Activated CD8-positive, alpha-beta memory T cell treated with anti-CD3 and anti-CD28 coated beads, Interleukin-2, amount 50 U/mL, for 24 hours (primary cell): ENCODE data around the gene TAF11L11.
"Not testable (repeated sequence)": the region's sequence is repeated elsewhere in the genome, so short reads cannot be mapped to it uniquely, and the experiment has no call there.

ENCODE experiments used
- DNase-seq: peaks from one replicate; pipeline ENCODE4 v3.0.0-alpha.2; 2020; ENCODE audit errors: extremely low read depth

The TAF11L11 gene

GRCh38 chr5:17603880-17604279, at the start of gene TAF11L11:
Gene TAF11L11, plus strand, starts transcription at chr5:17604183.
- not testable (repeated sequence) for DNase-seq

GRCh38 chr5:17585658-17586057, 18.3 kb upstream of the TAF11L11 start, which contains the start of gene TAF11L7:
Gene TAF11L7, minus strand, starts transcription at chr5:17585758.
- not testable (repeated sequence) for DNase-seq

GRCh38 chr5:17590860-17591259, 13.1 kb upstream of the TAF11L11 start, which contains the start of gene TAF11L8:
Gene TAF11L8, minus strand, starts transcription at chr5:17590960.
- DNase-seq, result not testable (repeated sequence)

- DNase-seq, result not testable (repeated sequence)
Measured at GRCh38 chr5:17594255-17594654, 9.7 kb upstream of the TAF11L11 start, which contains the start of gene TAF11L9. Gene TAF11L9, minus strand, starts transcription at chr5:17594394.

- not testable (repeated sequence) for DNase-seq
Measured at GRCh38 chr5:17597728-17598127, 6.3 kb upstream of the TAF11L11 start, which contains the start of gene TAF11L10. Gene TAF11L10, minus strand, starts transcription at chr5:17597828.

GRCh38 chr5:17604951-17605350, 968 bp downstream of the TAF11L11 start:
- no peak for DNase-seq

GRCh38 chr5:17607461-17607860, 3.5 kb downstream of the TAF11L11 start:
- DNase-seq, result not testable (repeated sequence)

- DNase-seq, result not testable (repeated sequence)
Measured at GRCh38 chr5:17610092-17610491, 6.1 kb downstream of the TAF11L11 start, which contains the start of gene TAF11L12. Gene TAF11L12, plus strand, starts transcription at chr5:17610392.

GRCh38 chr5:17614872-17615605, 11.1 kb downstream of the TAF11L11 start:
- DNase-seq, result no peak

- DNase-seq, result no peak
Measured at GRCh38 chr5:17619354-17619753, 15.4 kb downstream of the TAF11L11 start.

- DNase-seq, result no peak
Measured at GRCh38 chr5:17620627-17621026, 16.6 kb downstream of the TAF11L11 start.

GRCh38 chr5:17625686-17626085, 21.7 kb downstream of the TAF11L11 start:
- DNase-seq, result no peak

- not testable (repeated sequence) for DNase-seq
Measured at GRCh38 chr5:17631788-17632187, 27.8 kb downstream of the TAF11L11 start, which contains the start of gene TAF11L13. Gene TAF11L13, plus strand, starts transcription at chr5:17632088.

- no peak for DNase-seq
Measured at GRCh38 chr5:17634160-17634559, 30.2 kb downstream of the TAF11L11 start, which contains the start of gene TAF11L14. Gene TAF11L14, plus strand, starts transcription at chr5:17634460.

GRCh38 chr5:17649232-17649631, 45.2 kb downstream of the TAF11L11 start:
- not testable (repeated sequence) for DNase-seq

- DNase-seq, result not testable (repeated sequence)
Measured at GRCh38 chr5:17655201-17655759, 51.3 kb downstream of the TAF11L11 start.
